GF-D8 (cell line): ENCODE results near the gene SLC31A1.

ENCODE experiments used
- DNase-seq: peaks from one replicate; lab custom pipeline; 2025; lab: John Stamatoyannopoulos, UW

SLC31A1 gene

DNA sequence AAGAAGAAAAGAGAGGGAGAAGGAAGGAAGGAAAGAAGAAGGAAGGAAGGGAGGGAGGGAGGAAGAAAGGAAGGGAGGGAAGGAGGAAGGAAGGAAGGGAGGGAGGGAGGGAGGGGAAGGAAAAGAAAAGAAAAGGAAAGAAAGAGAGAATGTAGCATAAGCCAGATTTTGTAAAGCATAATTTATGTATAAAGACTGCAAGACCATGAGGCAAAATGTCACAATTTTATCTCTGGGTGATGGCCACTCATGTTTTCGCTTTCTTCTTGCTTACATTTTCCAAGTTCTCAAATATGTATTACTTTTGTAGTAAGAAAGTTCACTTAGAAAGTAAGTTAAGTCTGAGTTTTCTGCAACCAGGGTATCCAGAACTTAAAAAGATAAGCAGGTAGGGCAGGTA is 85.2 kb downstream of the SLC31A1 start:
- DNase-seq: no peak

DNA sequence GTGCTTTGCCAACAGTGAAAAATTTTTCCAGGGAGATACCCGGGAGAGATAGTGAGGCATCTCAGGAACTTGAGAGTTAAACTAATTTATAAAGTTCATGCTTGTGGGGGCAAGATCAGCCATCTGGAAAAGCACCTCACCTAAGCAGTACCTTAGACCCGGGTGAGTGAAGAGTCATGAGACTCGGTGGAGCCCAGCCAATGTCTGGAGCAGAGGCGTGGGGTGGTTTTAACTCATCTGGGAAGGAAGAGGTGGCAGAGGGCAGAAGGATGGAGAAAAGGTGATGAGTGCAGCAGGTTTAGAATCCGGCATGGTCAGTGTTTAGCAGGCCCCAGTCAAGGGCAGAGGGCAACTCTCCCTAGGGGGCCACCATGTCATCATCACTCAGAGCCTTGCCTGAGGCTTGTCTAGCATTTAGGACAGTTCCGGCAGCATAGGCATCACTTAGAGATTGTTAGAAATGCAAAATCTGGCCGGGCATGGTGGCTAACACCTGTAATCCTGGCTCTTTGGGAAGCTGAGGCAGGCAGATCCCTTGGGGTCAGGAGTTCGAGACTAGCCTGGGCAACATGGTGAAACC is 86.1 kb downstream of the SLC31A1 start:
- DNase-seq: no peak

DNA sequence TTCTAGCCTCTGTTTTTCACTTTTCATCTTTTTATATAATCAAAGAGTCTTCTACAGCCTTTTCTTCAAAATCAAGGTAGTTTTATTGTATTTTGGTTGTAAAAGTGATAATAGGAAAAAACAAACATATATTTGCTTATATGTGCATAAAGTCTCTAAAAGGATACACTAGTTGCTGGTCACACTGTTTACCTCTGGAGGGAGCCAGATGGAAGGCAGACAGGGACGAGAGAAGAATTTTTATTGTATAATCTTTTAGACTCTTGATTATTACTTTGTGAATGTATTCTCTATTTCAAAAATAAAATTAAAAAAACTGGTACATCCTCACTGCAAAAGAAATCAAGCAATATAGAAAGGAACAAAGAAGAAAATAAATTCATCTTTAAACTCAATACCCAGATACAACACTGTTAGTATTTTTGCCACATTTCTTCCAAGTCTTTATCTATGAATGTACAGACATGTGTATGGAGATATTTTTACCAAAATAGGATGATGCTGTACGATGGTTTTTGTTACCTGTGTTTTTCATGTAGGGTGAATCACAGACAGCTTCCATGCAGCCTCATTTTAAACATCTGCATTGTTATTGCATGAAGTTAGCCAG is 88.0 kb downstream of the SLC31A1 start:
- peak; percentile 24 for DNase-seq

DNA sequence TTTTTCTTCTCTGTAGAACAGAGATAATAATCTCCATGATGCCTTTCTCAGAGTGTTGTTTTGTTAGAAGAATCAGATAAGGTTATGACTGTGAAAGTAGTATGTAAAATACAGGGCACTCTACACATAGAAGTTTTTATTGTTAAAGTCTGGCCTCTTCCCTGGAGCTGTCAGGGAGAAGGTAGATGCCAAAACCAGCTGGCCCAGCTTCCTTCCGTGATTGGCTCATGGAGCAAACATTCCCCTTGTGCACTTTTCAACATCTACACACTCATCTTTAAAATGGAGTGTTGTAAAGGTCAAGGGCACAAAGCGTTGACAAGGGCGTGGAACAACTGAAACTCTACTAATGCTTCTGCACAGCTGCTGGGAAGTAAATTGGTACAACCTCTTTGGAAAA is 89.2 kb downstream of the SLC31A1 start:
- DNase-seq: no peak

- no peak for DNase-seq
Measured at GRCh38 chr9:113311961-113312360, 90.6 kb downstream of the SLC31A1 start.

- DNase-seq: no peak
Measured at GRCh38 chr9:113313261-113313660, 91.9 kb downstream of the SLC31A1 start.
